HCT116 (cell line): ENCODE results near the gene KRT86. TPM values are rescaled to one million over a fixed set of nuclear protein-coding genes. Genes with fewer than 3 reads are reported as not detected.

Source experiments
- ATAC-seq: fragments of 200-7000 bp; cut with Tn5 transposase; 2 replicates; pipeline ENCODE4 v1.9.1; 2020; ENCODE audit warnings: mild to moderate bottlenecking, moderate library complexity
- BruUV-seq: library from RNA; stranded (reverse); fragments of 400-500 nt; replicated peaks from 2 replicates; lab custom pipeline; 2021; lab: Mats Ljungman, UMichigan
- CTCF ChIA-PET: fragments of 300-600 bp; sonication (Branson Sonifier 250); formaldehyde crosslinking; loops from one replicate; lab custom pipeline; 2021; ENCODE audit warnings: antibody characterized with exemption; lab: Charles Lee
- POLR2A ChIA-PET: fragments of 300-600, 350-600 bp; sonication (Branson Sonifier 250); formaldehyde crosslinking; loops from one replicate; lab custom pipeline; 2021; ENCODE audit warnings: antibody characterized with exemption; lab: Charles Lee
- RAD21 ChIA-PET, 2 experiments: fragments of 300-600 bp; sonication (Branson Sonifier 250); formaldehyde crosslinking; loops; one replicate each; lab custom pipeline; 2023; ENCODE audit warnings: low total read pairs in 2 of 2; ENCODE audit not compliant: uncharacterized antibody in 2 of 2, unreplicated experiment in 2 of 2, low non-redundant PET in 1 of 2; lab: Charles Lee
- DNase-seq: peaks from one replicate; pipeline ENCODE4 v3.0.0-alpha.2; 2010; ENCODE audit warnings: low read depth, low spot score
- H2AFZ ChIP-seq: fragments of 200-600 bp; shearing (Covaris generic), sonication (generic); 2 replicates; pipeline ENCODE4 v1.6.1; 2017; ENCODE audit warnings: low read depth, mixed run types, mixed read lengths, antibody characterized with exemption, low read length; ENCODE audit not compliant: poor library complexity, severe bottlenecking
- H3K27ac ChIP-seq: 2 replicates; pipeline ENCODE4 v1.5.1; 2012; ENCODE audit warnings: low read depth, low read length
- H3K27me3 ChIP-seq: fragments of 200-600 bp; sonication (generic); 2 replicates; pipeline ENCODE4 v1.6.1; 2016; ENCODE audit warnings: mixed run types, low read length, mixed read lengths; ENCODE audit not compliant: insufficient read depth
- H3K36me3 ChIP-seq, 2 experiments: fragments of 200-500 bp in 1 of 2; fragments of 200-600 bp in 1 of 2; sonication (Bioruptor generic) in 1 of 2; sonication (generic) in 1 of 2; 2 replicates each; pipeline versions ENCODE4 v1.5.1 to v1.6.1; 2014 to 2016; ENCODE audit warnings: low read length in 2 of 2, inconsistent platforms in 1 of 2, mixed read lengths in 1 of 2, mixed run types in 1 of 2; ENCODE audit not compliant: insufficient read depth in 2 of 2, control insufficient read depth in 1 of 2
- H3K4me1 ChIP-seq, 2 experiments: fragments of 200-600 bp in 1 of 2; sonication (generic) in 1 of 2; 2 replicates each; pipeline versions ENCODE4 v1.5.1 to v1.6.1; 2012 to 2017; ENCODE audit warnings: low read length in 2 of 2, inconsistent platforms in 1 of 2, mild to moderate bottlenecking in 1 of 2, mixed read lengths in 1 of 2, mixed run types in 1 of 2, moderate library complexity in 1 of 2; ENCODE audit not compliant: insufficient read depth in 2 of 2, control insufficient read depth in 1 of 2
- H3K4me2 ChIP-seq: fragments of 200-600 bp; sonication (generic); 2 replicates; pipeline ENCODE4 v1.6.1; 2017; ENCODE audit warnings: mixed run types, low read length, mixed read lengths
- H3K4me3 ChIP-seq, 2 experiments: fragments of 200-600 bp in 1 of 2; sonication (generic) in 1 of 2; replicated peaks in 1 of 2; 2 replicates each; pipeline ENCODE4 v1.5.1; 2011 to 2016; ENCODE audit warnings: low read length in 2 of 2, control low read depth in 1 of 2, low read depth in 1 of 2, mild to moderate bottlenecking in 1 of 2, mixed read lengths in 1 of 2, mixed run types in 1 of 2
- H3K79me2 ChIP-seq: fragments of 200-600 bp; sonication (generic); 2 replicates; pipeline ENCODE4 v1.6.1; 2017; ENCODE audit warnings: mild to moderate bottlenecking, mixed run types, low read length, moderate library complexity, mixed read lengths; ENCODE audit not compliant: insufficient read depth
- H3K9ac ChIP-seq: fragments of 200-600 bp; sonication (generic); 2 replicates; pipeline ENCODE4 v1.6.1; 2016; ENCODE audit warnings: low read length, mixed read lengths
- H3K9me2 ChIP-seq: fragments of 200-600 bp; sonication (generic), shearing (Covaris generic); 2 replicates; pipeline ENCODE4 v1.6.1; 2017; ENCODE audit warnings: mixed run types, mild to moderate bottlenecking, moderate library complexity; ENCODE audit not compliant: insufficient read depth
- H3K9me3 ChIP-seq, 2 experiments: fragments of 200-500 bp in 1 of 2; fragments of 200-600 bp in 1 of 2; sonication (Bioruptor generic) in 1 of 2; sonication (generic) in 1 of 2; 2 replicates each; pipeline ENCODE4 v1.6.1; 2014 to 2017; ENCODE audit warnings: low read length in 2 of 2, mixed read lengths in 2 of 2, inconsistent platforms in 1 of 2, low read depth in 1 of 2, mild to moderate bottlenecking in 1 of 2, mixed run types in 1 of 2, moderate library complexity in 1 of 2; ENCODE audit not compliant: control insufficient read depth in 1 of 2, insufficient read depth in 1 of 2
- H4K20me1 ChIP-seq: fragments of 200-600 bp; sonication (generic), shearing (Covaris generic); 2 replicates; pipeline ENCODE4 v1.6.1; 2017; ENCODE audit warnings: mixed run types, mild to moderate bottlenecking, moderate library complexity; ENCODE audit not compliant: insufficient read depth
- CEBPB ChIP-seq: IDR thresholded peaks from 2 replicates; pipeline ENCODE4 v1.6.1; 2012; ENCODE audit warnings: low read depth
- EGR1 ChIP-seq: IDR thresholded peaks from 2 replicates; pipeline ENCODE4 v1.6.1; 2012; ENCODE audit warnings: low read depth
- ELF1 ChIP-seq: IDR thresholded peaks from 2 replicates; pipeline ENCODE4 v1.6.1; 2012; ENCODE audit warnings: low read depth, borderline replicate concordance
- EZH2 ChIP-seq: fragments of 200-600 bp; sonication (generic); IDR thresholded peaks from 2 replicates; pipeline ENCODE4 v1.6.1; 2017; ENCODE audit warnings: antibody characterized with exemption, mixed run types
- EZH2phosphoT487 ChIP-seq: fragments of 200-600 bp; IDR thresholded peaks from 2 replicates; pipeline ENCODE4 v1.6.1; 2018; ENCODE audit warnings: antibody characterized with exemption, borderline replicate concordance
- FOSL1 ChIP-seq: IDR thresholded peaks from 2 replicates; pipeline ENCODE4 v1.6.1; 2012; ENCODE audit warnings: low read depth
- JUND ChIP-seq: IDR thresholded peaks from 2 replicates; pipeline ENCODE4 v1.6.1; 2012
- POLR2A ChIP-seq: IDR thresholded peaks from 2 replicates; pipeline ENCODE4 v1.7.0; 2011; ENCODE audit warnings: borderline replicate concordance; ENCODE audit not compliant: insufficient read depth, insufficient read length; ENCODE audit errors: extremely low read depth
- POLR2AphosphoS5 ChIP-seq: IDR thresholded peaks from 2 replicates; pipeline ENCODE4 v1.6.1; 2011; ENCODE audit warnings: mild to moderate bottlenecking, low read depth, low read length, moderate library complexity
- RAD21 ChIP-seq: IDR thresholded peaks from 2 replicates; pipeline ENCODE4 v1.6.1; 2012; ENCODE audit warnings: low read depth, mild to moderate bottlenecking
- SP1 ChIP-seq: IDR thresholded peaks from 2 replicates; pipeline ENCODE4 v1.6.1; 2012; ENCODE audit warnings: low read depth
- ZFX ChIP-seq: fragments of 450-650 bp; IDR thresholded peaks from 2 replicates; pipeline ENCODE4 v1.6.1; 2017
- intact Hi-C: fragments of 100-400 bp; cut with micrococcal nuclease; formaldehyde crosslinking; loops from 2 replicates; pipeline ENCODE4 v1.10.0; 2022
- total RNA-seq: library from RNA; stranded (reverse); gene quantifications from one replicate; pipeline ENCODE4 v1.2.1, GENCODE V29; 2021; ENCODE audit not compliant: unreplicated experiment
- TF ChIP-seq, protein P1 (sequence below): IDR thresholded peaks from 2 replicates; pipeline ENCODE4 v1.6.1; 2012; ENCODE audit warnings: low read depth
- TF ChIP-seq, protein P2 (sequence below), 3 experiments: fragments of 200-600 bp in 1 of 3; sonication (generic) in 1 of 3; IDR thresholded peaks in 2 of 3; conservative IDR thresholded peaks in 1 of 3; 2 replicates each; pipeline ENCODE4 v1.5.1; 2012 to 2017; ENCODE audit warnings: low read depth in 2 of 3, low read length in 2 of 3, antibody characterized with exemption in 1 of 3, borderline replicate concordance in 1 of 3, control low read depth in 1 of 3, mild to moderate bottlenecking in 1 of 3, mixed read lengths in 1 of 3, mixed run types in 1 of 3, moderate library complexity in 1 of 3; ENCODE audit not compliant: insufficient read depth in 1 of 3

Gene KRT86
- total RNA-seq, 1 experiment from 2014 or later: 1.5 TPM

DNA sequence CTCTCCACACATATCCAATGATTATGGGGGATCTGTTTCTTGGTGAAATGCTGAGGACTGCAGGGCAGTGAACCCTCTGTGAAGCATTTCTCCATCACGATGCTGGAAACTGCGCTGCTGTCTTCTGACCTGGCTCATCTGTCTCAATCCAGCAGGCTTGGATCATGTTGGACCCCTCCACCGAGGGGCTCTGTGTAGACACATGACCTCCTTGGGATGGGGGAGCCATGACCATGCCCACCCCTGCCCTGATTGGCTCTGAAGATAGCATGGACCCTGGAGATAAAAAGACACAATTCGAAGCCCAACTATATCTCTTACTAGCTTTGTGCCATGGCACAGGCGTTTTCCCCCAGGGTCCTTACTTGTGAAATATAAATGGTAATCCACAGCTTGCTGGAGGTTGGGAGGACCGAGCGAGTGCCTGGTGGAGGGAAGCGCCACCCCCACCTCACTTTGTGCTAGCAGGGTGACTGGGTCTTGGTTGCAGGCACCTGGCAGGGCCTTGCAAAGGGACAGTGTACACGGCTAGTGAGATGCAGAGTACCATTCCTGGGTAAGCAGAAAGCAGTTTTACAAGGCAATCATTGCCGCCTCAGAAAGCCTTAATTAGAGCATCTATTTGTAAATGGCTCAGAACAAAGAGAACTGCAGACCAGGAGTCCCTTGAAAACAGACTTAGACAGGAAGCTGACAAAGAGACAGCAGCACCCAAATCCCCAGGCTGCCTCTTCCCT lies 49.1 kb downstream of the KRT86 start:
- Histone ChIP-seq H2AFZ (no peak overlapping the region), H3K27me3 (no peaks in the 10 kb centered on the region; the same call in 1 of the 2 replicates), H3K9me2 (no peaks in the 10 kb centered on the region), H3K79me2 (no peaks in the 10 kb centered on the region), H3K27ac (no peak overlapping the region), H3K36me3 (no peaks in the 10 kb centered on the region), H4K20me1 (no peaks in the 10 kb centered on the region), H3K4me3 (no peak overlapping the region), H3K4me2 (no peak overlapping the region), H3K9ac (no peak overlapping the region), H3K4me1 (peaks cover 0 to 19% of the 10 kb centered on the region in 2 experiments; a peak in 2 of 4 replicates), H3K9me3 (no peaks in the 10 kb centered on the region)
- ChIA-PET POLR2A (no interaction called here), RAD21 (no interaction called here), CTCF (no interaction called here)
- intact Hi-C loops: no loop called here
- no TSS peak for BruUV-seq
- no peak for DNase-seq
- no peak for TF ChIP-seq JUND
- no peak for TF ChIP-seq EZH2
- no peak for TF ChIP-seq CEBPB
- TF ChIP-seq ELF1: no peak
- no peak for TF ChIP-seq EGR1
- no peak for TF ChIP-seq SP1
- TF ChIP-seq, protein P1, sequence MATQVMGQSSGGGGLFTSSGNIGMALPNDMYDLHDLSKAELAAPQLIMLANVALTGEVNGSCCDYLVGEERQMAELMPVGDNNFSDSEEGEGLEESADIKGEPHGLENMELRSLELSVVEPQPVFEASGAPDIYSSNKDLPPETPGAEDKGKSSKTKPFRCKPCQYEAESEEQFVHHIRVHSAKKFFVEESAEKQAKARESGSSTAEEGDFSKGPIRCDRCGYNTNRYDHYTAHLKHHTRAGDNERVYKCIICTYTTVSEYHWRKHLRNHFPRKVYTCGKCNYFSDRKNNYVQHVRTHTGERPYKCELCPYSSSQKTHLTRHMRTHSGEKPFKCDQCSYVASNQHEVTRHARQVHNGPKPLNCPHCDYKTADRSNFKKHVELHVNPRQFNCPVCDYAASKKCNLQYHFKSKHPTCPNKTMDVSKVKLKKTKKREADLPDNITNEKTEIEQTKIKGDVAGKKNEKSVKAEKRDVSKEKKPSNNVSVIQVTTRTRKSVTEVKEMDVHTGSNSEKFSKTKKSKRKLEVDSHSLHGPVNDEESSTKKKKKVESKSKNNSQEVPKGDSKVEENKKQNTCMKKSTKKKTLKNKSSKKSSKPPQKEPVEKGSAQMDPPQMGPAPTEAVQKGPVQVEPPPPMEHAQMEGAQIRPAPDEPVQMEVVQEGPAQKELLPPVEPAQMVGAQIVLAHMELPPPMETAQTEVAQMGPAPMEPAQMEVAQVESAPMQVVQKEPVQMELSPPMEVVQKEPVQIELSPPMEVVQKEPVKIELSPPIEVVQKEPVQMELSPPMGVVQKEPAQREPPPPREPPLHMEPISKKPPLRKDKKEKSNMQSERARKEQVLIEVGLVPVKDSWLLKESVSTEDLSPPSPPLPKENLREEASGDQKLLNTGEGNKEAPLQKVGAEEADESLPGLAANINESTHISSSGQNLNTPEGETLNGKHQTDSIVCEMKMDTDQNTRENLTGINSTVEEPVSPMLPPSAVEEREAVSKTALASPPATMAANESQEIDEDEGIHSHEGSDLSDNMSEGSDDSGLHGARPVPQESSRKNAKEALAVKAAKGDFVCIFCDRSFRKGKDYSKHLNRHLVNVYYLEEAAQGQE: no peak
- no peak for TF ChIP-seq POLR2AphosphoS5
- TF ChIP-seq EZH2phosphoT487: no peak
- no peak; the same call in 1 of the 2 replicates for TF ChIP-seq ZFX
- TF ChIP-seq FOSL1: no peak
- TF ChIP-seq, protein P2, sequence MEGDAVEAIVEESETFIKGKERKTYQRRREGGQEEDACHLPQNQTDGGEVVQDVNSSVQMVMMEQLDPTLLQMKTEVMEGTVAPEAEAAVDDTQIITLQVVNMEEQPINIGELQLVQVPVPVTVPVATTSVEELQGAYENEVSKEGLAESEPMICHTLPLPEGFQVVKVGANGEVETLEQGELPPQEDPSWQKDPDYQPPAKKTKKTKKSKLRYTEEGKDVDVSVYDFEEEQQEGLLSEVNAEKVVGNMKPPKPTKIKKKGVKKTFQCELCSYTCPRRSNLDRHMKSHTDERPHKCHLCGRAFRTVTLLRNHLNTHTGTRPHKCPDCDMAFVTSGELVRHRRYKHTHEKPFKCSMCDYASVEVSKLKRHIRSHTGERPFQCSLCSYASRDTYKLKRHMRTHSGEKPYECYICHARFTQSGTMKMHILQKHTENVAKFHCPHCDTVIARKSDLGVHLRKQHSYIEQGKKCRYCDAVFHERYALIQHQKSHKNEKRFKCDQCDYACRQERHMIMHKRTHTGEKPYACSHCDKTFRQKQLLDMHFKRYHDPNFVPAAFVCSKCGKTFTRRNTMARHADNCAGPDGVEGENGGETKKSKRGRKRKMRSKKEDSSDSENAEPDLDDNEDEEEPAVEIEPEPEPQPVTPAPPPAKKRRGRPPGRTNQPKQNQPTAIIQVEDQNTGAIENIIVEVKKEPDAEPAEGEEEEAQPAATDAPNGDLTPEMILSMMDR (IDR thresholded peaks at IDR 0.05 in 2 of 3, conservative IDR thresholded peaks at IDR 0.05 in 1 of 3; ENCODE audit: borderline replicate concordance in 1 of 3, insufficient read depth in 1 of 3, low read depth in 2 of 3, low read length in 2 of 3): no peak
- TF ChIP-seq RAD21: no peak
- no peak for TF ChIP-seq POLR2A
- no peak for ATAC-seq
